Upper lobe of right lung (tissue), 1 donor: ENCODE results near the gene KRT32. TPM values are rescaled to one million over a fixed set of nuclear protein-coding genes. Genes with fewer than 3 reads are reported as not detected.

Experiments used
- ATAC-seq: fragments of 200-7000 bp; cut with Tn5 transposase; one replicate; pipeline ENCODE4 v1.9.1; 2020; ENCODE audit warnings: mild to moderate bottlenecking, moderate library complexity
- DNase-seq: peaks from one replicate; pipeline ENCODE4 v3.0.0-alpha.2; 2020
- H3K27ac ChIP-seq: fragments of 200-600 bp; one replicate; pipeline ENCODE4 v1.8.0; 2022
- H3K27me3 ChIP-seq: fragments of 200-600 bp; one replicate; pipeline ENCODE4 v1.8.0; 2022; ENCODE audit warnings: mild to moderate bottlenecking
- H3K36me3 ChIP-seq: fragments of 200-600 bp; one replicate; pipeline ENCODE4 v1.8.0; 2022
- H3K4me1 ChIP-seq: fragments of 200-600 bp; one replicate; pipeline ENCODE4 v1.8.0; 2022
- H3K4me3 ChIP-seq: fragments of 200-600 bp; one replicate; pipeline ENCODE4 v1.8.0; 2022; ENCODE audit warnings: mild to moderate bottlenecking
- H3K9me3 ChIP-seq: fragments of 200-600 bp; one replicate; pipeline ENCODE4 v1.8.0; 2022
- CTCF ChIP-seq: fragments of 200-600 bp; IDR thresholded peaks from one replicate; pipeline ENCODE4 v1.8.0; 2022; ENCODE audit warnings: antibody characterized with exemption
- intact Hi-C: fragments of 100-400 bp; cut with DNase I; formaldehyde crosslinking; loops from one replicate; pipeline ENCODE4 v1.11.0; 2022
- total RNA-seq: library from RNA; stranded (reverse); fragmentation: NEBNext Ultra II Directional; extraction: Animal tissue kit (Norgen Biotek cat#: 25700); gene quantifications from one replicate; pipeline ENCODE4 v1.2.1, GENCODE V29; 2021
- donor health status: DM: no; HTN: yes; CAD: no; lungs with severe emphysema.

The KRT32 gene
- total RNA-seq, 1 donor from 2014 or later: not detected

- no peaks in the 10 kb centered on the region for H3K9me3 ChIP-seq
- H3K36me3 ChIP-seq: no peaks in the 10 kb centered on the region
- H3K27me3 ChIP-seq: no peaks in the 10 kb centered on the region
- H3K4me1 ChIP-seq: no peaks in the 10 kb centered on the region
- no peak for DNase-seq
- no peak for ATAC-seq
- no peak overlapping the region for H3K4me3 ChIP-seq
- intact Hi-C loops: no loop called here
- TF ChIP-seq CTCF: no peak
- H3K27ac ChIP-seq: no peak overlapping the region
Observed at GRCh38 chr17:41478237-41478636, 11.1 kb upstream of the KRT32 start.

GRCh38 chr17:41476866-41477815, 10.0 kb upstream of the KRT32 start:
- intact Hi-C loops: no loop called here
- H3K4me1 ChIP-seq: no peaks in the 10 kb centered on the region
- DNase-seq (no peak), ATAC-seq (no peak)
- no peak overlapping the region for H3K4me3 ChIP-seq
- no peak for TF ChIP-seq CTCF
- H3K27me3 ChIP-seq: no peaks in the 10 kb centered on the region
- no peak overlapping the region for H3K27ac ChIP-seq
- no peaks in the 10 kb centered on the region for H3K9me3 ChIP-seq
- no peaks in the 10 kb centered on the region for H3K36me3 ChIP-seq

GRCh38 chr17:41475421-41475820, 8.2 kb upstream of the KRT32 start:
- Histone ChIP-seq H3K4me1 (no peaks in the 10 kb centered on the region), H3K27me3 (no peaks in the 10 kb centered on the region), H3K27ac (no peak overlapping the region), H3K9me3 (no peaks in the 10 kb centered on the region), H3K4me3 (no peak overlapping the region), H3K36me3 (no peaks in the 10 kb centered on the region)
- TF ChIP-seq CTCF: no peak
- no peak for ATAC-seq
- intact Hi-C loops: no loop called here
- DNase-seq: no peak

GRCh38 chr17:41474863-41475262, 7.7 kb upstream of the KRT32 start:
- no peak for TF ChIP-seq CTCF
- Histone ChIP-seq H3K4me1 (no peaks in the 10 kb centered on the region), H3K9me3 (no peaks in the 10 kb centered on the region), H3K27me3 (no peaks in the 10 kb centered on the region), H3K27ac (no peak overlapping the region), H3K36me3 (no peaks in the 10 kb centered on the region), H3K4me3 (no peak overlapping the region)
- no peak for DNase-seq
- intact Hi-C loops: no loop called here
- ATAC-seq: no peak

- ATAC-seq (no peak), DNase-seq (no peak)
- Histone ChIP-seq H3K36me3 (no peaks in the 10 kb centered on the region), H3K9me3 (no peaks in the 10 kb centered on the region), H3K27me3 (no peaks in the 10 kb centered on the region), H3K27ac (no peak overlapping the region), H3K4me1 (no peaks in the 10 kb centered on the region), H3K4me3 (no peak overlapping the region)
- no peak for TF ChIP-seq CTCF
- intact Hi-C loops: no loop called here
Observed at GRCh38 chr17:41468346-41468745, 1.2 kb upstream of the KRT32 start.
